Measurements from ENCODE around the gene SMIM28. TPM values are rescaled to one million over a fixed set of nuclear protein-coding genes. Genes with fewer than 3 reads are reported as not detected.
A peak's percentile ranks its signal among the peaks of the same experiment; 100 is the strongest.

Gene SMIM28
- total RNA-seq, 1 experiment from 2014 or later = not detected

DNA sequence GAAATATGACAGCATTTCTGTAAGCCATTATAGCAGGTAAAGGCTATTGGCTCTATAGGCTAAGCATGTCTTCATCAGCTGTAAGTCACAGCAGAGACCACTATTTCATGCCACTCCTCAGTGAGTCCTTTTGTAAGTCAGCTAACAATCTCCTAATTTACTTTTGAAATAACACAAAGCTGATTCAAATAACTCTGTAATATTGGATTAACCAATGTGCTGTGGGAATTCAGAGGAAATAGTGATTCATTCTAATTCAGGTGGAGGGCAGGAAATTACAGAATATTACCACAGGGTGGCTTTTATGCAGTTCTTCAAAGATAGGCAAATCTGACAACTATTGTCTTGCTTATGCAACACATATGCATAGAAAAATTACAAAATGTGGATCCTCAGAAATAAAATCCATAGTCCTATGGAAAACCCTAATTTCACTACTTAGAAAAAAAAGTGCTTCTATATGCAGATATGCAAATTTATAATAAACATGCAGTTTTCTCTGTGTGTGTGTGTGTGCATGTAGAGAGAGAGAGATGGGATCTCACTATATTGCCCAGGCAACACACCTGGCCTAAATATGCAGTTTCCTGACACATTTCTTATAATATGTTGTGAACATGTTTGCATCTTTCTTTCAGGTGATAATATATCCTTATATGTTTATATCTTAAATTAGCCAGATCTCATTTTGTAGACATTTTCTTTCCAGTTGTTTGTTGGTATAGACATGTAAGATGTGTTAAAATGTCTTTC, 4.8 kb upstream of the SMIM28 start:
- DNase-seq (ENCODE audit: low read depth) = peak; percentile 55

- DNase-seq (ENCODE audit: low read depth) = no peak
Measured at GRCh38 chr6:138374230-138374629, 3.5 kb upstream of the SMIM28 start.

GRCh38 chr6:138374815-138375214, 2.9 kb upstream of the SMIM28 start:
- DNase-seq (ENCODE audit: low read depth) = no peak

- DNase-seq (ENCODE audit: low read depth) = no peak
Measured at GRCh38 chr6:138377042-138377441, 663 bp upstream of the SMIM28 start.

- DNase-seq (ENCODE audit: low read depth) = no peak
Measured at GRCh38 chr6:138378463-138378862, 758 bp downstream of the SMIM28 start.

- DNase-seq (ENCODE audit: low read depth) = peak; percentile 33
Measured at GRCh38 chr6:138382498-138383265, 5.0 kb downstream of the SMIM28 start.

GRCh38 chr6:138383776-138384175, 6.1 kb downstream of the SMIM28 start:
- no peak for DNase-seq (ENCODE audit: low read depth)

- DNase-seq (ENCODE audit: low read depth) = no peak
Measured at GRCh38 chr6:138386897-138387296, 9.2 kb downstream of the SMIM28 start.

GRCh38 chr6:138387577-138388368, 10.1 kb downstream of the SMIM28 start:
- no peak for DNase-seq (ENCODE audit: low read depth)

- DNase-seq (ENCODE audit: low read depth) = no peak
Measured at GRCh38 chr6:138389551-138389950, 11.8 kb downstream of the SMIM28 start.

DNA sequence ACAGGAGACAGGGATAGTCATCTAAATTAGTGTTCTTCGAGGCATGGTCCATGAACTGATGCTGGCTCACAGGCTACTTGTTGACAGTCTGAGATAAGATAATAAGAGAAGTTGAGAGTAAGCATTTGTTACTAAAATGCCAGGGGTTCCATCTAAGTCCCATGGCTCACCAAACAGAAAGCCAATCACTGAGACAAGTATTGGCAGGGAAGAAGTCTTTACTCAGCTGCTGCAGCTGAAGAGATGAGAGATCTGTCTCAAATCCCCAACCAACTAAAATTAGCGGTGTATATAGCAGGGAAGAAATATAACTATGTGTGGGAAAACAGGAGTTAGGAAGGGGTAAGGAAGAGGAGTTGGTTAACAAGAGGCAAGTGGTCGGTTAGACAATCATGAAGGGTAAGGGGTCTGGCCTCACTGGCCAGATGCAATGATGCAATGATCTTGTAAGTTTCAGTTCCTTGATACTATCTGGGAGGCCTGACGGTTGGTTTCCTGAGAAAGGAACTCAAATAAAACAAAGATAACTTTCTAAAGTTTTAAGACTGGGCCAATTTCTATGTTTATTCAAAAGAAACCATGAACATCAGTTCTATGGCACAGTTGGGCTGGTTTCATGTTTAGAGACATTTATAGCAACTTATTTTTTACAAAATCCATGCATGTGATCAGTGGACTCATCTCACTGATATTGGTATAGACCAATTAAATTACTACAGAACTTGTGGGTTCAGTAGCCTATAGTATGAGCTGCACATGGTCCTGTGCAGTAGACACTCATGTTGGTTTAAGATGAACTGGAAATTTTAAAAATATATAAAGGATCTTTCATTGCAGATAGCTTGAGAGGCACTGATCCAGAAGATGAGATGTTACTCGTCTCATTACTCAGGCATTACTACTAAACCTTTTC, 16.4 kb downstream of the SMIM28 start:
- DNase-seq (ENCODE audit: low read depth) = no peak

DNA sequence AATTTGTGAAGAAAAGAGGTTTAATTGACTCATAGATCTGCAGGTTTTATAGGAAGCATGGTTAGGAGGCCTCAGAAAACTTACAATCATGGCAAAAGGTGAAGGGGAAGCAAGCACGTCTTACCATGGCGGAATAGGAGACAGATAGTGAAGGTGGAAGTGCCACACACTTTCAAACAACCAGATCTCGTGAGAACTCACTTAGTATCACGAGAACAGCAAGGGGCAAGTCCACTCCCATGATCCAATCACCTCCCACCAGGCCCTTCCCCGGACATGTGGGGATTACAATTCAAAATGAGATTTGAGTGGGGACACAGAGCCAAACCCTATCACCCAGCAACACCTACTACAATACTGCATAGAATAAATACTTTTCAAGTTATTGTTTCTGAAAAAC, 19.0 kb downstream of the SMIM28 start:
- DNase-seq (ENCODE audit: low read depth) = no peak

DNA sequence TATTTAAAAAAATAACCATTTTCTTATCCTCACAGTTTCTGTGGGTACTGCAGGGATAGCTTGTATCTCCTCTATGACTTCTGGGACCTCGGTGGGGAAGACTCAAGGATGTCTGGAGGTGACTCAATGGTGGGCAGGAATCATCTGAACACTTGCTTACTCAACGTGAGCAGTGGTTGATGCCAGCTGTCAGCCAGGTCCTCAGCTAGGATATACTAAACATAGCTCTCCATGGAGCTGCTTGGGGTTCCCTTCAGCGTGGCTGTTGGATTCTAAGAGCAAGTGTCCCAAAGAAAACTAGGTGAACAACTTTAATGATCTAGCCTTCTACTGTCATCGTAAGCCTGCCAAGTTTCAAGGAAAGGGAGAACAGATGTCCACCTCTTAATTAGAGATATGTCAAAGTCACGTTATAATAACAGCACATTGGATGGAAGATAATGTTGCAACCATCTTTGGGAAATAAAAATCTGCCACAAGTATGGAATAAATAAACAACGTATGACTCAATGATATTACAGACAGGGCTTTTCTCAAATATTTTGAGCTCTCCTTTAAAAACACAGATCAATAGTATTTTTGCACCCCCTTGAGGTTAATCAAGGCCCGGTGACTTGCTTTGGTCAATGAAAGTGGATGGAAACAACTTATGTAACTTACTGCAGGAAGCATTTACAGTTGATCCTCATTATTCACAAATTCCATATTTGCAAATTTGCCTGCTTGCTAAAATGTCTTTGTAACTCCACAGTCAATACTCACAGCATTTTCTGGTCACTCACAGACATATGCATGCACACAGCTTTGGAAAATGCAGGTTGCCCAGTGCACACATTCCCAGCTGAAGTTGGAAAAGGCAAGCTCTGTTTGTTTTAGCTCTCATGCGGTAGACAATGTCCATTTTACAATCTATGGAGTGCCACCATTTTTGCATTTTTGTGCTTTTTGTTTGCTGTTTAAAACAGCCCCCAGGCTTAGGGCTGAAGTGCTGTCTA, 19.7 kb downstream of the SMIM28 start:
- peak; percentile 47 for DNase-seq (ENCODE audit: low read depth)

- DNase-seq (ENCODE audit: low read depth) = no peak
Measured at GRCh38 chr6:138400326-138400725, 22.6 kb downstream of the SMIM28 start.

DNA sequence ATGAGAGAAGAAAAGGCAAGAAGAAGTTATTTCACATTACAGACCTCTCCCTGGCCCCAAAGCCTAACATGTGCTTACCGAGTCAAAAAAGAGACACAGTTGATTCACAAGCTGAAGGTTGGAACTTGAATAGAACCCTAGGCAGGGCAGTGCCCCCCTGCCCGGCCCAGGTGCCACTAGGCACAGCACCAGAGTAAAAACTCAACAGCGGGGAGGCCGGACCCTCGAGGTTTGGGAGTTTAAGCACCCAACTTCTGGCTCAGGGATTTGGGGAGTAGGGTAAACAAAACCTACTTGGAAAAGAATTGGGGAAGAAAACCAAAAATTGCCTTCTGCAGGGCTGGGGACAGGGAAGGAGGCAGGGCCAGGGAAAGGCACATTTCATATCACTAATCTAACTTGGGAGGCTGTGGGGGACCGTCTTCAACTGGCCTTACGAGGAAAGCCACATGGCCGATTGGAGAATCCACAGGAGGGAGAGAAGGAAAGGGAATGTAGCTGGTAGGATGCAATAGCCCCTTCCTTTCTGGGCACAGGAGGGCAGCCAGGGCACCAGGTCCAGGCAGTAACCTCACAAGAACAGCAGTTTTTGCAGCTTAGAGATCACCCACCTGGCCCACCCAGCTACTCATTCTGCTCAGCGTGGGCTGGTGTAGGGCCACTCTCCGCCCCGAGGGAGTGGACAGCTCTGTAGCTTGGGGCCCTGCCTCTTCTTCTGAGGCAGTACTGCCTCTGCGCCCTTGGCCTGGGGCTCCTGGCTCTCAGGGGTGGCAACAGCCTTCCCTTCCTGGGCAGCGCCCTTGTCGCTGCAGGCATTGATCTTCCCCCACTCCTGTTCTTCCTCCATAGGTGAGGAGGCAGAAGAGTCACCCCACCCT, 24.5 kb downstream of the SMIM28 start:
- DNase-seq (ENCODE audit: low read depth) = no peak

DNA sequence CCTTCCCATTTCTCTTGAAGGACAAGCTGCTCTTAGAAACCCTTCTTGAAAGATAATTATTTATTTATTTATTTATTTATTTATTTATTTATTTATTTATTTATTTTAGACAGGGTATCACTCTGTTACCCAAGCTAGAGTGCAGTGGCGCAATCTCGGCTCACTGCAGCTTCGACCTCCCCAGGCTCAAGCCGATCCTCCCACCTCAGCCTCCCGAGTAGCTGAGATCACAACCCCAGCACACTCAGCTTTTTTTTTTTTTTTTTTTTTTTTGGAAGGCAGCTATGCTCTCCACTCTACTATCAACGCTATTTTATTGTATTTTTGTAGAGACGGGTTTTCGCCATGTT, 25.1 kb downstream of the SMIM28 start:
- DNase-seq (ENCODE audit: low read depth) = no peak

- peak; percentile 46 for DNase-seq (ENCODE audit: low read depth)
Measured at GRCh38 chr6:138403324-138403800, 25.7 kb downstream of the SMIM28 start.

DNA sequence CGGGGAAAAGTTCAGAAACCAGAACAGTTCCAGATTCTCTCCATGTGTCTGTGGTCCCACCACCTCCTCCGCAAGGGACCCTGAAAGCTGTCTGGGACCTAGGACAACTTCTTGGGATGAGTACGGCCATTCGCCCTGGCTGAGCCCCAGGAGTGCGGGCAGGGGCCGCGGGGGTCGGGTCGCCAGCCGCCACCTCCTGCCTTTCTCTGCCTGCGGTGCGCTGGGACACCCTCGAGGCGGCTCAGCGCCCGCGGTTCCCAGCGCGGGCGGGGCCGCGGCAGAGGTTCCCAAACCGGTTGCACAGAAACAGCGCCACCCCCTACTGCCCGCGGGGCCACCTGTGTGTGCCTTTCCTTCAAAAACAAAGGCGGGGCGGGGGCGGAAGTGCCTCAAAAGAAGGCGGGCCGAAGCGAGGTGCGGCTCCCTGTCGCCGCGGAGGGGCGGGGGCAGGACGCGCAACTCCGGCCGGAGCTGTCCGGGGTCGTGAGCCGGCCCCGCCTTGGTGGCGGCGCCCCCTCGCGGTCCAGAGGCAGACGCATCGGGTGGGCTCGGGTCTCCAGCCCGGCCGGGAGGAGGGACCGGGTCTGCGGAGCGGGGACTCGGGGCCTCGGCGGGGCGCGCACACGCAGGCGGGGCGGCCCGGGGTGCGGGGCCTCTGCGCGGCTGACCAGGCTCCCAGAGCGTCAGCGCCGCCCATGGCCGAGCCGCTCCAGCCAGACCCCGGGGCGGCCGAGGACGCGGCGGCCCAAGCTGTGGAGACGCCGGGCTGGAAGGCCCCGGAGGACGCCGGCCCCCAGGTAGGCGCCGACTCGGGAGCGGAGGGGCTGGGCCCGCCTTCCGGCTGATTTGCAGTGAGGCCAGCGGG, 26.3 kb downstream of the SMIM28 start, which contains the start of gene HEBP2:
HEBP2 (plus strand) TSS at position 423 of the 865 bp plus-strand sequence; CDS start at position 696, 273 bp downstream.
- peak; percentile 95 for DNase-seq (ENCODE audit: low read depth)
